OCI-LY3 (cell line): Measurements from ENCODE around the gene FITM2.

Experiments
- H2AFZ ChIP-seq: fragments of 200-600, 300-600 bp; shearing (Covaris generic); 2 replicates; pipeline ENCODE4 v1.6.0; 2014; ENCODE audit warnings: antibody characterized with exemption, low read depth, low read length
- H3K27ac ChIP-seq: fragments of 200-600, 300-600 bp; sonication (generic); 2 replicates; pipeline ENCODE4 v1.5.1; 2014; ENCODE audit warnings: mild to moderate bottlenecking, low read length, moderate library complexity, mixed read lengths
- H3K27me3 ChIP-seq: fragments of 200-600, 300-600 bp; sonication (generic); 2 replicates; pipeline ENCODE4 v1.6.1; 2014; ENCODE audit warnings: low read depth, low read length, mixed read lengths
- H3K36me3 ChIP-seq: fragments of 200-600, 300-600 bp; sonication (generic); replicated peaks from 2 replicates; pipeline ENCODE3; 2014; ENCODE audit warnings: low read depth, low read length, mixed read lengths
- H3K4me1 ChIP-seq: fragments of 300-600, 200-600 bp; sonication (generic); 2 replicates; pipeline ENCODE4 v1.6.1; 2014; ENCODE audit warnings: low read length, mixed read lengths
- H3K4me2 ChIP-seq: fragments of 200-600, 300-600 bp; sonication (generic); 2 replicates; pipeline ENCODE4 v1.6.1; 2014; ENCODE audit warnings: low read length, mixed read lengths
- H3K4me3 ChIP-seq: fragments of 300-600, 200-600 bp; sonication (generic); 2 replicates; pipeline ENCODE4 v1.5.1; 2014; ENCODE audit warnings: antibody characterized with exemption, mild to moderate bottlenecking, low read length, moderate library complexity
- H3K79me2 ChIP-seq: fragments of 300-600, 200-600 bp; shearing (Covaris generic); 2 replicates; pipeline ENCODE4 v1.6.1; 2014; ENCODE audit warnings: mild to moderate bottlenecking, low read length, mixed read lengths
- H3K9ac ChIP-seq: fragments of 300-600, 200-600 bp; shearing (Covaris generic); 2 replicates; pipeline ENCODE4 v1.6.0; 2014; ENCODE audit warnings: mild to moderate bottlenecking, low read length, moderate library complexity
- H3K9me3 ChIP-seq: fragments of 200-600, 300-600 bp; shearing (Covaris generic); 2 replicates; pipeline ENCODE4 v1.6.1; 2014; ENCODE audit warnings: low read length, mixed read lengths; ENCODE audit not compliant: insufficient read depth
- H4K20me1 ChIP-seq: fragments of 200-600, 300-600 bp; sonication (generic); 2 replicates; pipeline ENCODE4 v1.6.1; 2016; ENCODE audit warnings: low read length, mixed read lengths; ENCODE audit not compliant: insufficient read depth
- EZH2phosphoT487 ChIP-seq: fragments of 200-600 bp; shearing (Covaris generic); IDR thresholded peaks from 2 replicates; pipeline ENCODE4 v1.6.1; 2018; ENCODE audit warnings: antibody characterized with exemption, mixed run types, low read depth
- TF ChIP-seq, protein P1 (sequence below): fragments of 200-600, 300-600 bp; sonication (generic); IDR thresholded peaks from 2 replicates; pipeline ENCODE4 v1.5.1; 2014; ENCODE audit warnings: antibody characterized with exemption, low read length, low read depth

Gene FITM2

GRCh38 chr20:44271915-44272663, 38.9 kb downstream of the FITM2 start:
- H3K4me2 ChIP-seq = no peak overlapping the region
- H3K4me3 ChIP-seq = no peak overlapping the region

DNA sequence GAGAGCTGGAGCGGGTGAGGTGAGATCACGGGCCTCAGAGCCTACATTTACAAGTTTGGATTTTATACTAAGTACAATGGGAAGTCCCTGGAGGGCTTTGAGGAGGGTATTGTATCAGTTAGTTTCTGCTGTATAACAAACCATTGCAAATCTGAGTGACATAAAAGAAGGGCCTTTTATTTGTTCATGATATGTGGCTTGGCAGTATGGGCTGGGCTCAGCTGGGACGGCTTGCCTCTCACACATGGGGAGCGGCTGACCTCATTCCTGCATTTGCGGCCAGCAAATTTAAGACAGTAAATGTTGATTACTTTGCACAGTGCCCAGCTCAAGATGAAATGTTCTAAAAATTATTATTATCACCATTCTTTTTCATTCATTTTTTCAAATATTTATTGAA, 42.2 kb downstream of the FITM2 start:
- Histone ChIP-seq H3K4me3 (no peak overlapping the region), H2AFZ (no peak overlapping the region), H3K4me2 (no peak overlapping the region), H3K9me3 (no peaks in the 10 kb centered on the region), H3K9ac (no peak overlapping the region), H4K20me1 (no peaks in the 10 kb centered on the region), H3K79me2 (no peaks in the 10 kb centered on the region), H3K27me3 (peaks cover 16% of the 10 kb centered on the region), H3K36me3 (no peaks in the 10 kb centered on the region), H3K27ac (no peak overlapping the region), H3K4me1 (peaks cover 13% of the 10 kb centered on the region)
- TF ChIP-seq EZH2phosphoT487 = no peak
- TF ChIP-seq, protein P1, sequence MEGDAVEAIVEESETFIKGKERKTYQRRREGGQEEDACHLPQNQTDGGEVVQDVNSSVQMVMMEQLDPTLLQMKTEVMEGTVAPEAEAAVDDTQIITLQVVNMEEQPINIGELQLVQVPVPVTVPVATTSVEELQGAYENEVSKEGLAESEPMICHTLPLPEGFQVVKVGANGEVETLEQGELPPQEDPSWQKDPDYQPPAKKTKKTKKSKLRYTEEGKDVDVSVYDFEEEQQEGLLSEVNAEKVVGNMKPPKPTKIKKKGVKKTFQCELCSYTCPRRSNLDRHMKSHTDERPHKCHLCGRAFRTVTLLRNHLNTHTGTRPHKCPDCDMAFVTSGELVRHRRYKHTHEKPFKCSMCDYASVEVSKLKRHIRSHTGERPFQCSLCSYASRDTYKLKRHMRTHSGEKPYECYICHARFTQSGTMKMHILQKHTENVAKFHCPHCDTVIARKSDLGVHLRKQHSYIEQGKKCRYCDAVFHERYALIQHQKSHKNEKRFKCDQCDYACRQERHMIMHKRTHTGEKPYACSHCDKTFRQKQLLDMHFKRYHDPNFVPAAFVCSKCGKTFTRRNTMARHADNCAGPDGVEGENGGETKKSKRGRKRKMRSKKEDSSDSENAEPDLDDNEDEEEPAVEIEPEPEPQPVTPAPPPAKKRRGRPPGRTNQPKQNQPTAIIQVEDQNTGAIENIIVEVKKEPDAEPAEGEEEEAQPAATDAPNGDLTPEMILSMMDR = no peak

More at GRCh38 chr20:44271915-44272663, 38.9 kb downstream of the FITM2 start:
- no peak overlapping the region for H3K27ac ChIP-seq
- no peak overlapping the region for H3K9ac ChIP-seq
- H3K79me2 ChIP-seq = no peaks in the 10 kb centered on the region
- H3K36me3 ChIP-seq = no peaks in the 10 kb centered on the region
- TF ChIP-seq EZH2phosphoT487 = no peak
- TF ChIP-seq, protein P1 = peak; percentile 64
- no peak overlapping the region for H2AFZ ChIP-seq
- H3K27me3 ChIP-seq = peaks cover 27% of the 10 kb centered on the region
- H3K4me1 ChIP-seq = peaks cover 18% of the 10 kb centered on the region
- no peaks in the 10 kb centered on the region for H3K9me3 ChIP-seq
- no peaks in the 10 kb centered on the region for H4K20me1 ChIP-seq

- H3K27me3 ChIP-seq = peaks cover 21% of the 10 kb centered on the region
Measured at GRCh38 chr20:44264287-44264686, 46.7 kb downstream of the FITM2 start.

DNA sequence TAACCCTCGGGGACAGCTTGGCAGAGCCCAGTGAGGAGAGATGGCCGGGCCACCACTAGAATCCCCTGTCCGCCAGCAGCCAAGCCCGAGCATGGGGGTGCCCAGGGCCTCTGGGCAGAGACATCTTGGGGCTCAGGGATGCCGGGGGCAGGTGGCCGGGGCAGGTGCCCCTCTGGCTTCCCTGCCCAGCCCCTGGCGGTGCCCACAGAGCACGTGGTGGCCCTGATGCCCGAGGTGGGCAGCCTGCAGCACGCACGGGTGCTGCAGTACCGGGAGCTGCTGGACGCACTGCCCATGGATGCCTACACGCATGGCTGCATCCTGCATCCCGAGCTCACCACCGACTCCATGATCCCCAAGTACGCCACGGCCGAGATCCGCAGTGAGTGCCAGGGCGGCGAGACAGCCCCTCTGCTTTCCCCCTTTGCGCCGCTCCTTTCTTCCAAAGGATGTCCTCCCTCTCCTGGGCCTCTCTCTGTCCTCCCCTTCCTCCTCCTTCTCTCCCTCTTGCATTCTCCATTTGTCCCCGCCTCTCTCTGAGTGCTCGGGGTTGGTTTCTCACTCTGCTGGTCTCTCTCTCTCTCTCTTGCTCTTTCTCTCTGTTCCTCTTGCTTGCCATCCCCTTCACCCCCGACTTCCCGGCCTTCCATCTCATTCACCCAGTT, 52.6 kb downstream of the FITM2 start:
- no peak for TF ChIP-seq EZH2phosphoT487
- TF ChIP-seq, protein P1 = no peak
- Histone ChIP-seq H3K27me3 (peaks cover 5% of the 10 kb centered on the region; the same call in 1 of the 2 replicates), H3K36me3 (no peaks in the 10 kb centered on the region)

More at GRCh38 chr20:44264287-44264686, 46.7 kb downstream of the FITM2 start:
- no peaks in the 10 kb centered on the region for H3K79me2 ChIP-seq
- no peak for TF ChIP-seq EZH2phosphoT487
- TF ChIP-seq, protein P1 = no peak
- H3K27ac ChIP-seq = no peak overlapping the region
- H2AFZ ChIP-seq = no peak overlapping the region
- no peak overlapping the region for H3K4me3 ChIP-seq
- no peaks in the 10 kb centered on the region for H3K9me3 ChIP-seq
- H3K4me1 ChIP-seq = no peaks in the 10 kb centered on the region
- no peak overlapping the region for H3K4me2 ChIP-seq
- no peaks in the 10 kb centered on the region for H3K36me3 ChIP-seq
- H3K9ac ChIP-seq = no peak overlapping the region
- H4K20me1 ChIP-seq = no peaks in the 10 kb centered on the region

More for the DNA sequence above, 52.6 kb downstream of the FITM2 start:
- Histone ChIP-seq H3K4me2 (no peak overlapping the region), H3K79me2 (no peaks in the 10 kb centered on the region), H3K9ac (no peak overlapping the region), H4K20me1 (no peaks in the 10 kb centered on the region; the same call in 1 of the 2 replicates), H3K27ac (no peak overlapping the region), H3K9me3 (no peaks in the 10 kb centered on the region), H3K4me3 (no peak overlapping the region), H3K4me1 (no peaks in the 10 kb centered on the region), H2AFZ (no peak overlapping the region)
